ENCODE results near the gene TBX4. TPM values are rescaled to one million over a fixed set of nuclear protein-coding genes. Genes with fewer than 3 reads are reported as not detected.

Gene TBX4
- total RNA-seq, 1 experiment from 2014 or later: not detected

DNA sequence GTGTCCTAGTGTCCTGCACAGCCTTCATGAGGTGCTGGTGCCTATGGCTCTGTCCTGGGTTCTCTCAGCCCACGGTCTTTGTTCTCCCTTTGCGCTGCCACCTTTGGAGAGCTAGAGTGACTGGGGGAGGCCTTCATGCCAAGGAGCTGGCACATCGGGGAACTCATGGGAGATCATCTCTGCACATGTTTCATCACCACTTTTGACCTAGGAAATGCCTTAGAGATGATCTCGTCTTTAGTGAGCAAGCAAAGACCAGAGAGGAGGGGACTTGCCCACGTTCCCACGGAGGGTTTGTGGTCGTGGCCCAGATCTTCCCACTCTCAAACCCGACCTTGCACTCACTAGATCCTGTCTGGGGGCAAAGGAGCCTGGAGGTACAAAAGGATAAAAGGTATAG is 23.5 kb downstream of the TBX4 start:
- 0 out of 4 replicates have a peak, but pooled peaks cover 0 to 2% of the 10 kb centered on the region in 2 experiments for H3K4me1 Mint-ChIP-seq
- no peak overlapping the region for H3K23ac ChIP-seq (ENCODE audit: insufficient read length, low read depth, low read length)
- DNase-seq: peak; percentile 19
- H2BK5ac ChIP-seq (ENCODE audit: insufficient read length, low read length): no peak overlapping the region
- no peak overlapping the region for H3K18ac ChIP-seq (ENCODE audit: insufficient read length, low read depth, low read length)
- H3K9me3 Mint-ChIP-seq: no peaks in the 10 kb centered on the region; a peak in 1 of 5 replicates
- H2BK12ac ChIP-seq (ENCODE audit: insufficient read length, low read depth, low read length): no peak overlapping the region
- no peak overlapping the region for H3K9ac ChIP-seq (ENCODE audit: extremely low read depth, insufficient read length, low read length)
- H3K4me3 Mint-ChIP-seq: no peak overlapping the region
- H3K27ac ChIP-seq (ENCODE audit: insufficient read length, low read depth, low read length): no peak overlapping the region
- H4K5ac ChIP-seq (ENCODE audit: insufficient read length, low read depth, low read length): no peak overlapping the region
- H3K4ac ChIP-seq (ENCODE audit: low read depth, low read length): no peak overlapping the region
- H2AK5ac ChIP-seq (ENCODE audit: insufficient read length, low read length): no peak overlapping the region
- no peaks in the 10 kb centered on the region for H3K79me1 ChIP-seq (ENCODE audit: insufficient read depth, low read depth, low read length, poor library complexity, severe bottlenecking)
- H4K91ac ChIP-seq (ENCODE audit: insufficient read length, low read depth, low read length): no peak overlapping the region
- no peak for TF ChIP-seq CTCF (conservative IDR thresholded peaks at IDR 0.05)
- H3K4me1 ChIP-seq (ENCODE audit: insufficient read depth, low read length): no peaks in the 10 kb centered on the region
- no peak overlapping the region for H2AFZ ChIP-seq (ENCODE audit: low read length)
- no peak overlapping the region for H3K4me2 ChIP-seq (ENCODE audit: insufficient read depth, insufficient read length, low read length)
- H3K36me3 Mint-ChIP-seq (ENCODE audit: insufficient read depth in 1 of 3, low read depth in 3 of 3): no peaks in the 10 kb centered on the region
- H3K27me3 Mint-ChIP-seq (ENCODE audit: low read depth): peaks cover 13% of the 10 kb centered on the region
- H3K56ac ChIP-seq (ENCODE audit: insufficient read length, low read depth, low read length): no peak overlapping the region
- H3K79me2 ChIP-seq (ENCODE audit: insufficient read depth, low read length): no peaks in the 10 kb centered on the region
- no peak overlapping the region for H2BK120ac ChIP-seq (ENCODE audit: low read depth, low read length, poor library complexity, severe bottlenecking)
- H3K14ac ChIP-seq (ENCODE audit: insufficient read depth, low read length): no peak overlapping the region
- no peaks in the 10 kb centered on the region for H4K20me1 ChIP-seq (ENCODE audit: control insufficient read depth, insufficient read depth, insufficient read length)
- H3K27me3 ChIP-seq (ENCODE audit: insufficient read depth, low read length): no peaks in the 10 kb centered on the region
- H3T11ph ChIP-seq (ENCODE audit: low read length): no peak overlapping the region
- no CpG with 5 or more reads among the region's 8 CpGs for WGBS (ENCODE audit: extremely low coverage, insufficient read length, low lambda C conversion rate)
- no peaks in the 10 kb centered on the region for H3K9me3 ChIP-seq (ENCODE audit: control insufficient read depth, low read depth, low read length)
- no peak overlapping the region for H4K8ac ChIP-seq (replicated peaks; ENCODE audit: insufficient read length, low read depth, low read length)
- H3K23me2 ChIP-seq (ENCODE audit: insufficient read length, low read depth, low read length, poor library complexity, severe bottlenecking): no peaks in the 10 kb centered on the region
- H3K27ac Mint-ChIP-seq: no peak overlapping the region; a peak in 1 of 7 replicates
- H2BK15ac ChIP-seq (ENCODE audit: low read depth, low read length): no peak overlapping the region
- no peak overlapping the region for H2BK20ac ChIP-seq (ENCODE audit: low read depth, low read length, poor library complexity, severe bottlenecking)

All from H9 (cell line).